Smooth muscle cell of the brain vasculature (primary cell): ENCODE results near the gene DHRS2.
A peak's percentile ranks its signal among the peaks of the same experiment; 100 is the strongest.

Experiments used
- DNase-seq: peaks from one replicate; pipeline ENCODE4 v3.0.0-alpha.2; 2012; ENCODE audit warnings: low read depth, low spot score

Gene DHRS2

GRCh38 chr14:23612802-23613201 lies 23.4 kb upstream of the DHRS2 start:
- no peak for DNase-seq

- no peak for DNase-seq
Measured at GRCh38 chr14:23613242-23614070, 22.7 kb upstream of the DHRS2 start.

GRCh38 chr14:23614395-23614828 lies 21.8 kb upstream of the DHRS2 start:
- DNase-seq: no peak

- DNase-seq: no peak
Measured at GRCh38 chr14:23615856-23616255, 20.3 kb upstream of the DHRS2 start.

GRCh38 chr14:23617539-23617938 lies 18.6 kb upstream of the DHRS2 start:
- no peak for DNase-seq

- DNase-seq: no peak
Measured at GRCh38 chr14:23618415-23618988, 17.7 kb upstream of the DHRS2 start.

- no peak for DNase-seq
Measured at GRCh38 chr14:23620177-23620702, 15.9 kb upstream of the DHRS2 start.

GRCh38 chr14:23621204-23621931 lies 14.8 kb upstream of the DHRS2 start:
- DNase-seq: no peak

- no peak for DNase-seq
Measured at GRCh38 chr14:23621932-23622730, 14.0 kb upstream of the DHRS2 start.

- DNase-seq: no peak
Measured at GRCh38 chr14:23622990-23623389, 13.2 kb upstream of the DHRS2 start.

- no peak for DNase-seq
Measured at GRCh38 chr14:23623962-23624361, 12.2 kb upstream of the DHRS2 start.

GRCh38 chr14:23624830-23625404 lies 11.2 kb upstream of the DHRS2 start:
- no peak for DNase-seq

- DNase-seq: no peak
Measured at GRCh38 chr14:23626946-23627345, 9.2 kb upstream of the DHRS2 start.

GRCh38 chr14:23627961-23628360 lies 8.2 kb upstream of the DHRS2 start:
- DNase-seq: no peak

GRCh38 chr14:23629204-23629603 lies 7.0 kb upstream of the DHRS2 start:
- no peak for DNase-seq

GRCh38 chr14:23629832-23630396 lies 6.2 kb upstream of the DHRS2 start:
- no peak for DNase-seq

GRCh38 chr14:23630687-23631086 lies 5.5 kb upstream of the DHRS2 start:
- DNase-seq: no peak

GRCh38 chr14:23631234-23631633 lies 4.9 kb upstream of the DHRS2 start:
- DNase-seq: no peak

- DNase-seq: peak; percentile 76
Measured at GRCh38 chr14:23631702-23632460, 4.3 kb upstream of the DHRS2 start.
